HepG2 (cell line): ENCODE measurements around the gene DTYMK. TPM values are rescaled to one million over a fixed set of nuclear protein-coding genes. Genes with fewer than 3 reads are reported as not detected.
A peak's percentile ranks its signal among the peaks of the same experiment; 100 is the strongest.

Source experiments
- ATAC-seq: fragments of 200-7000 bp; cut with Tn5 transposase; 3 replicates; pipeline ENCODE4 v1.9.1; 2020; ENCODE audit warnings: mild to moderate bottlenecking, moderate library complexity
- BruUV-seq: library from RNA; stranded (reverse); fragments of 400-500 nt; replicated peaks from 2 replicates; lab custom pipeline; 2021; lab: Mats Ljungman, UMichigan
- CTCF ChIA-PET: fragments of 300-600 bp; formaldehyde crosslinking; extraction: SDS; loops from one replicate; lab custom pipeline; 2021; ENCODE audit warnings: low total read pairs, inconsistent platforms, low intra/inter-chr PET ratio; lab: Yijun Ruan, JAX
- POLR2A ChIA-PET: fragments of 350-600 bp; sonication (Branson Sonifier 250); formaldehyde crosslinking; loops from one replicate; lab custom pipeline; 2020; ENCODE audit warnings: antibody characterized with exemption, inconsistent platforms; lab: Yijun Ruan, JAX
- DNase-seq: peaks from one replicate; pipeline ENCODE4 v3.0.0-alpha.2; 2015; ENCODE audit warnings: low spot score
- FAIRE-seq: peaks from 3 replicates; lab custom pipeline; 2011; peaks lifted over from hg19 to GRCh38; lab: Jason Lieb, UNC
- H2AFZ ChIP-seq: one replicate; pipeline ENCODE4 v1.6.1; 2011; ENCODE audit warnings: low read length, inconsistent platforms
- H3K27ac ChIP-seq: fragments of 300-600 bp; 3 replicates; pipeline ENCODE4 v1.8.0; 2011; ENCODE audit warnings: mixed run types, mild to moderate bottlenecking, mixed read lengths, low read length, inconsistent platforms; ENCODE audit not compliant: insufficient read depth; ENCODE audit errors: extremely low read length
- H3K27me3 ChIP-seq, 2 experiments: fragments of 200-600 bp in 1 of 2; 2 replicates in 1 of 2; 3 replicates in 1 of 2; pipeline versions ENCODE4 v1.6.0 to v1.8.0; 2011; ENCODE audit warnings: low read length in 2 of 2, mild to moderate bottlenecking in 2 of 2, moderate library complexity in 2 of 2, inconsistent platforms in 1 of 2; ENCODE audit not compliant: insufficient read depth in 2 of 2, control insufficient read depth in 1 of 2
- H3K36me3 ChIP-seq, 2 experiments: fragments of 200-600 bp in 1 of 2; replicated peaks in 1 of 2; 2 replicates in 1 of 2; 3 replicates in 1 of 2; pipeline versions ENCODE4 v1.5.1 to v1.8.0; 2011; ENCODE audit warnings: low read length in 2 of 2, inconsistent platforms in 1 of 2; ENCODE audit not compliant: insufficient read depth in 2 of 2, control insufficient read depth in 1 of 2
- H3K4me1 ChIP-seq: 2 replicates; pipeline ENCODE4 v1.5.1; 2012; ENCODE audit warnings: low read length, inconsistent platforms; ENCODE audit not compliant: insufficient read depth
- H3K4me2 ChIP-seq: 2 replicates; pipeline ENCODE4 v1.6.0; 2011; ENCODE audit warnings: low read depth, low read length, inconsistent platforms
- H3K4me3 ChIP-seq, 3 experiments: fragments of 200-600 bp in 1 of 3; sonication (generic), shearing (Covaris generic) in 1 of 3; replicated peaks in 1 of 3; 2 replicates each; pipeline ENCODE4 v1.5.1; 2011 to 2016; ENCODE audit warnings: low read length in 3 of 3, inconsistent platforms in 2 of 3, low read depth in 2 of 3, mild to moderate bottlenecking in 2 of 3, control low read depth in 1 of 3, mixed read lengths in 1 of 3; ENCODE audit not compliant: insufficient read depth in 1 of 3
- H3K79me2 ChIP-seq: one replicate; pipeline ENCODE4 v1.6.1; 2011; ENCODE audit warnings: low read length, inconsistent platforms; ENCODE audit not compliant: insufficient read depth
- H3K9ac ChIP-seq: 2 replicates; pipeline ENCODE4 v1.6.0; 2011; ENCODE audit warnings: mild to moderate bottlenecking, low read depth, low read length, inconsistent platforms; ENCODE audit not compliant: insufficient read depth
- H3K9me3 ChIP-seq: 2 replicates; pipeline ENCODE4 v1.5.1; 2012; ENCODE audit warnings: mild to moderate bottlenecking, low read length
- H4K20me1 ChIP-seq: 2 replicates; pipeline ENCODE4 v1.6.0; 2011; ENCODE audit warnings: inconsistent platforms, mild to moderate bottlenecking, low read length, moderate library complexity; ENCODE audit not compliant: insufficient read depth
- WGBS: methylation state at CpG from one replicate; pipeline ENCODE4 v1.1.6; 2017; ENCODE audit warnings: low lambda C conversion rate; 5-methylcytosine and 5-hydroxymethylcytosine counted together
- in situ Hi-C: cut with HindIII; loops from 2 replicates; pipeline ENCODE4 v1.10.0; 2017; ENCODE audit warnings: low pct_unique_long_range_greater_than_20kb; ENCODE audit not compliant: extremely low pct_ligation_motif_present
- intact Hi-C: fragments of 100-400 bp; cut with micrococcal nuclease; formaldehyde crosslinking; loops from one replicate; pipeline ENCODE4 v1.10.0; 2022; ENCODE audit not compliant: unreplicated experiment
- polyA plus RNA-seq, 8 experiments: library from polyadenylated mRNA; depleted of rRNA in 3 of 8; stranded (reverse) in 7 of 8; unstranded in 1 of 8; fragments of >200 nt; fragmentation: Illumina TruSeq in 4 of 8; extraction: Trizol in 4 of 8; gene quantifications; 2 replicates each; pipeline versions ENCODE4 v1.2.1 to v1.2.3, GENCODE V29; 2011 to 2016; ENCODE audit warnings: low read depth in 4 of 8, missing spikeins in 1 of 8, mixed read lengths in 1 of 8; ENCODE audit not compliant: insufficient read depth in 1 of 8
- total RNA-seq, 5 experiments: library from RNA; depleted of rRNA; stranded (reverse); fragments of >200 nt; fragmentation: Illumina TruSeq; extraction: Trizol; gene quantifications; 2 replicates each; pipeline ENCODE4 v1.2.3, GENCODE V29; 2016; ENCODE audit warnings: low read depth in 1 of 5
- TF ChIP-seq, protein P1 (sequence below): sonication (generic); formaldehyde crosslinking; IDR thresholded peaks from one replicate; pipeline ENCODE4 v1.5.1; 2020; ENCODE audit warnings: mild to moderate bottlenecking, missing genetic modification reagents; ENCODE audit errors: not compliant biosample characterization

DTYMK gene
- total and polyA plus RNA-seq, 2 of the 13 experiments (the other 11 are each of a cell fraction or from before 2014, with no cell fraction given) = 57.5 to 134 TPM

DNA sequence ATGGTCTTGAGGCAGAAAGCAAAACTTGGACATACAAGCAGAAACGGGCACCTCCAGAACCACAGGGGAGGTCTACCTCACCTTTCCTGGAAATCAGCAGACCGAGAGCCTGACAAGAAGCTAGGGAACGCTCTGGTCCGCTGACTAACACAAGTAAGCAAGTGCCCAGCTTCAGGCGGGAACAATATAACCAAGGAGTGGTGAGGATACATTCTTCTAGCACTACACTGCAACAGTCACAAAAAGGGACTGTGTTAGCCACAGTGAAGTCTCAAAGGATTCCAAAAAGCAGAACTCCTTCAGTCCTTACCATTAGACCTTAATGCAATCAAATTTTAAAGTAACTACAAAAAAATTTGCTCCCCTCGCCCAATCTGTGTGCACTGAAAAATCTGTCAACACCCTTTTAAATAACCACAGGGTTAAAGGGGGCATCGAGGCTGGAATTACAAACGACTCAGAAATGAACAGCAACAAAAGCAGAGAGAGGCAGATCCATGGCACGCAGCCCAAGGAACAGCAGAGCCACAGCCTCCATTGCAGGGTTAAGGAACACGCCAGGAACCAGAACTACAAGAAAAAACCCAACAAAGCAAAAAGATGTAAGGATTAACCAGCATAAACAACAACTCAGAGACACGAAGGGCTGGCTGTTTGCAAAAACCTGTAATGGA lies 56.7 kb downstream of the DTYMK start:
- Histone ChIP-seq H4K20me1 (peaks cover 4% of the 10 kb centered on the region), H3K79me2 (peaks cover 82% of the 10 kb centered on the region), H3K27me3 (no peaks in the 10 kb centered on the region), H3K9ac (no peak overlapping the region), H3K27ac (no peak overlapping the region), H3K4me1 (peaks cover 11% of the 10 kb centered on the region), H3K9me3 (no peaks in the 10 kb centered on the region), H3K4me3 (no peak overlapping the region), H3K4me2 (no peak overlapping the region), H3K36me3 (peaks cover 25 to 78% of the 10 kb centered on the region in 2 experiments), H2AFZ (no peak overlapping the region)
- DNase-seq = no peak
- WGBS = 92% methylated on average over 11 of the region's 11 CpGs
- POLR2A ChIA-PET = no interaction called here
- FAIRE-seq = peak; percentile 23
- no peak for ATAC-seq
- intact Hi-C loops (no loop called here), in situ Hi-C loops (loop anchor here (25.0 kb wide), 1 partner anchor 768 kb away; the partner anchor contains the start of gene AGXT)
- TF ChIP-seq, protein P1, sequence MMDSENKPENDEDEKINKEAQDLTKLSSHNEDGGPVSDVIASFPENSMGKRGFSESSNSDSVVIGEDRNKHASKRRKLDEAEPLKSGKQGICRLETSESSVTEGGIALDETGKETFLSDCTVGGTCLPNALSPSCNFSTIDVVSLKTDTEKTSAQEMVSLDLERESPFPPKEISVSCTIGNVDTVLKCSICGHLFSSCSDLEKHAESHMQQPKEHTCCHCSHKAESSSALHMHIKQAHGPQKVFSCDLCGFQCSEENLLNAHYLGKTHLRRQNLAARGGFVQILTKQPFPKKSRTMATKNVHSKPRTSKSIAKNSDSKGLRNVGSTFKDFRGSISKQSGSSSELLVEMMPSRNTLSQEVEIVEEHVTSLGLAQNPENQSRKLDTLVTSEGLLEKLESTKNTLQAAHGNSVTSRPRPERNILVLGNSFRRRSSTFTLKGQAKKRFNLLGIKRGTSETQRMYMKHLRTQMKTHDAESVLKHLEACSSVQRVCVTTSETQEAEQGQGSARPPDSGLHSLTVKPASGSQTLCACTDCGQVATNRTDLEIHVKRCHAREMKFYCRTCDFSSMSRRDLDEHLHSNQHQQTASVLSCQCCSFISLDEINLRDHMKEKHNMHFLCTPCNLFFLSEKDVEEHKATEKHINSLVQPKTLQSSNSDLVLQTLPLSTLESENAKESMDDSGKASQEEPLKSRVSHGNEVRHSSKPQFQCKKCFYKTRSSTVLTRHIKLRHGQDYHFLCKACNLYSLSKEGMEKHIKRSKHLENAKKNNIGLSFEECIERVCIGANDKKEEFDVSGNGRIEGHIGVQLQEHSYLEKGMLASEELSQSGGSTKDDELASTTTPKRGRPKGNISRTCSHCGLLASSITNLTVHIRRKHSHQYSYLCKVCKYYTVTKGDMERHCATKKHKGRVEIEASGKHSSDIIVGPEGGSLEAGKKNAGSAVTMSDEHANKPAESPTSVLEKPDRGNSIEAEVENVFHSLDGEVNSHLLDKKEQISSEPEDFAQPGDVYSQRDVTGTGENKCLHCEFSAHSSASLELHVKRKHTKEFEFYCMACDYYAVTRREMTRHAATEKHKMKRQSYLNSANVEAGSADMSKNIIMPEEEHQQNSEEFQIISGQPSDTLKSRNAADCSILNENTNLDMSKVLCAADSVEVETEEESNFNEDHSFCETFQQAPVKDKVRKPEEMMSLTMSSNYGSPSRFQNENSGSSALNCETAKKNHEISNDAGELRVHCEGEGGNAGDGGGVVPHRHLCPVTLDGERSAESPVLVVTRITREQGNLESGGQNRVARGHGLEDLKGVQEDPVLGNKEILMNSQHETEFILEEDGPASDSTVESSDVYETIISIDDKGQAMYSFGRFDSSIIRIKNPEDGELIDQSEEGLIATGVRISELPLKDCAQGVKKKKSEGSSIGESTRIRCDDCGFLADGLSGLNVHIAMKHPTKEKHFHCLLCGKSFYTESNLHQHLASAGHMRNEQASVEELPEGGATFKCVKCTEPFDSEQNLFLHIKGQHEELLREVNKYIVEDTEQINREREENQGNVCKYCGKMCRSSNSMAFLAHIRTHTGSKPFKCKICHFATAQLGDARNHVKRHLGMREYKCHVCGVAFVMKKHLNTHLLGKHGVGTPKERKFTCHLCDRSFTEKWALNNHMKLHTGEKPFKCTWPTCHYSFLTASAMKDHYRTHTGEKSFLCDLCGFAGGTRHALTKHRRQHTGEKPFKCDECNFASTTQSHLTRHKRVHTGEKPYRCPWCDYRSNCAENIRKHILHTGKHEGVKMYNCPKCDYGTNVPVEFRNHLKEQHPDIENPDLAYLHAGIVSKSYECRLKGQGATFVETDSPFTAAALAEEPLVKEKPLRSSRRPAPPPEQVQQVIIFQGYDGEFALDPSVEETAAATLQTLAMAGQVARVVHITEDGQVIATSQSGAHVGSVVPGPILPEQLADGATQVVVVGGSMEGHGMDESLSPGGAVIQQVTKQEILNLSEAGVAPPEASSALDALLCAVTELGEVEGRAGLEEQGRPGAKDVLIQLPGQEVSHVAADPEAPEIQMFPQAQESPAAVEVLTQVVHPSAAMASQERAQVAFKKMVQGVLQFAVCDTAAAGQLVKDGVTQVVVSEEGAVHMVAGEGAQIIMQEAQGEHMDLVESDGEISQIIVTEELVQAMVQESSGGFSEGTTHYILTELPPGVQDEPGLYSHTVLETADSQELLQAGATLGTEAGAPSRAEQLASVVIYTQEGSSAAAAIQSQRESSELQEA (CRISPR knock-in tag) = no peak
- BruUV-seq = no TSS peak
- CTCF ChIA-PET = no interaction called here
